ENCODE results near the gene AK4.
A peak's percentile ranks its signal among the peaks of the same experiment; 100 is the strongest.

The AK4 gene

DNA sequence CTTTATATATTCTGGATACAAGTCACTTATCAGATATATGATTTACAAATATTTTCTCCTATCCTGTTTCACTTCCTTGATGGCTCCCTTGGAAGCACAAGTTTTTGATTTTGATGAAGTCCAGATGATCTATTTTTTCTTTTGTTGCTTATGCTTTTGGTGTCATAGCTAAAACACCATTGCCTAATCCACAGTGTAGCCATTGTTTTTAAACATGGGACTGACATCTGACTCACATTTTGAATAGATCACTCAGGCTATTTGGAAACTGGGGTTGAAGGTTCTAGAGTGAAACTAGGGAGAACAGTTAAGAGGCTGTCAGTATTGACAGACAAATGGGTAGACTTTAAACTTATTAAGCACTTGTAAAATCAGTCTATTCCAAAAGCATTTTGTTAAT is 16.6 kb downstream of the AK4 start:
- DNase-seq (ENCODE audit: low read depth), result peak; percentile 90
- H3K4me3 ChIP-seq (ENCODE audit: control insufficient read depth, low read depth, low read length), result no peak overlapping the region
- TF ChIP-seq, protein P1, sequence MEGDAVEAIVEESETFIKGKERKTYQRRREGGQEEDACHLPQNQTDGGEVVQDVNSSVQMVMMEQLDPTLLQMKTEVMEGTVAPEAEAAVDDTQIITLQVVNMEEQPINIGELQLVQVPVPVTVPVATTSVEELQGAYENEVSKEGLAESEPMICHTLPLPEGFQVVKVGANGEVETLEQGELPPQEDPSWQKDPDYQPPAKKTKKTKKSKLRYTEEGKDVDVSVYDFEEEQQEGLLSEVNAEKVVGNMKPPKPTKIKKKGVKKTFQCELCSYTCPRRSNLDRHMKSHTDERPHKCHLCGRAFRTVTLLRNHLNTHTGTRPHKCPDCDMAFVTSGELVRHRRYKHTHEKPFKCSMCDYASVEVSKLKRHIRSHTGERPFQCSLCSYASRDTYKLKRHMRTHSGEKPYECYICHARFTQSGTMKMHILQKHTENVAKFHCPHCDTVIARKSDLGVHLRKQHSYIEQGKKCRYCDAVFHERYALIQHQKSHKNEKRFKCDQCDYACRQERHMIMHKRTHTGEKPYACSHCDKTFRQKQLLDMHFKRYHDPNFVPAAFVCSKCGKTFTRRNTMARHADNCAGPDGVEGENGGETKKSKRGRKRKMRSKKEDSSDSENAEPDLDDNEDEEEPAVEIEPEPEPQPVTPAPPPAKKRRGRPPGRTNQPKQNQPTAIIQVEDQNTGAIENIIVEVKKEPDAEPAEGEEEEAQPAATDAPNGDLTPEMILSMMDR (conservative IDR thresholded peaks at IDR 0.05; ENCODE audit: control insufficient read depth, insufficient read depth, low read depth, low read length), result no peak

DNA sequence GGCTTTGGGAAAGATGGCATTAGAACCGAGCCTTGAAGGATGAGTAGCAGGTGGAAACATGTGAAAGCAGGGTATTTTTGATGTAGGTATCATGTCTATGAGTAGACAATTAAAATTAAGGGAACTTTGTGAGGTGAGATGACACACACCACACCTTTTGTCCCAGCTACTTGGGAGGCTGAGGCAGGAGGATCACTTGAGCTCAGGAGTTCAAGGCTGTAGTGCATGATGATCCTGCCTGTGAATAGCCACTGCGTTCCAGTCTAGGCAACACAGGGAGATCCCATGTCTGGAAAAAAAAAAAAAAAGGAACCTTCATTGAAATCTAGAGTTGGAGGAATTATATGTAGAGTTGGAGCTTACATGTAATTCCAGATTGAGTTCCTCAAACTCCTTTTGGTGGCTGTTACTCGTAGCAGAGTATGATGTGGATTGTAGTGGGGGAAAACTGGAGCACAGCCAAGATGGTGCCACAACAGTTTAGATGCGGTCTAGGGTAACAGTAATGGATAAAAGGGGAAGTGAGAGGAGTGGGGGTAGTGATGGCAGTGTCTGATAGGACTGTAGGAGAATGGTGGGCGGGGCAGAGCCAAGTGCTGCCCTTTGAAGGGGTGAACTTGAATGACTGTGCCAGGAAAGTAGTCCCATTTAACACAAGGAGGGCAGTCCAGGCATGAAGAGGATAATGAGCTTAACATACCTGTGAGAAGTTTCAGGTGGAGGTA is 17.4 kb downstream of the AK4 start:
- no peak overlapping the region for H3K4me3 ChIP-seq (ENCODE audit: control insufficient read depth, low read depth, low read length)
- TF ChIP-seq, protein P1 (conservative IDR thresholded peaks at IDR 0.05; ENCODE audit: control insufficient read depth, insufficient read depth, low read depth, low read length), result no peak
- DNase-seq (ENCODE audit: low read depth), result no peak

DNA sequence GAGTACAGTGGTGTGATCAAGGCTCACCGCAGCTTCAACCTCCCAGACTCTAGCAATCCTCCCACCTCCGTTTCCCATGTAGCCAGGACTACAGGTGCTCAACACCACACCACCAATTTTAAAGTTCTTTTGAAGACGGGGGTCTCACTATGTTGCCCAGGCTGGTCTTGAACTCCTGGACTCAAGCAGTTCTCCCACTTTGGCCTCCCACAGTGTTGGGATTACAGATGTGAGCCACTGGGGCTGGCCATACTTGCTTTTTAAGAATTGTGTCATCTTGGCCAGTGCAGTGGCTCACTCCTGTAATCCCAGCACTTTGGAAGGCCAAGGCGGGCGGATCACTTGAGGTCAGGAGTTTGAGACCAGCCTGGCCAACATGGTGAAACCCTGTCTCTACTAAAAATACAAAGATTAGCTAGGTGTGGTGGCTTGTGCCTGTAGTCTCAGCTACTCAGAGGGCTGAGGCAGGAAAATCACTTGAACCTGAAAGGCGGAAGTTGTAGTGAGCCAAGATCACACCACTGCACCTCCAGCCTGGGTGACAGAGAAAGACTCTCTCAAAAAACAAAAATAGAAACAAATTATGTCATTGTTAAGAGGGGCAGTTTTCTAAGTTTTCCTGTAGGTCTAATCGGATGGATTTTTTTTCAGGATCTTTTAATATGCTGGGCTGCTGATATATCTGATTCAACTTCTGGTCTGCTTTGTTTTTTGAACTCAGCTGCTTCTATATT is 18.7 kb downstream of the AK4 start:
- H3K4me3 ChIP-seq (ENCODE audit: control insufficient read depth, low read depth, low read length), result no peak overlapping the region
- TF ChIP-seq, protein P1 (conservative IDR thresholded peaks at IDR 0.05; ENCODE audit: control insufficient read depth, insufficient read depth, low read depth, low read length), result no peak
- DNase-seq (ENCODE audit: low read depth), result no peak

DNA sequence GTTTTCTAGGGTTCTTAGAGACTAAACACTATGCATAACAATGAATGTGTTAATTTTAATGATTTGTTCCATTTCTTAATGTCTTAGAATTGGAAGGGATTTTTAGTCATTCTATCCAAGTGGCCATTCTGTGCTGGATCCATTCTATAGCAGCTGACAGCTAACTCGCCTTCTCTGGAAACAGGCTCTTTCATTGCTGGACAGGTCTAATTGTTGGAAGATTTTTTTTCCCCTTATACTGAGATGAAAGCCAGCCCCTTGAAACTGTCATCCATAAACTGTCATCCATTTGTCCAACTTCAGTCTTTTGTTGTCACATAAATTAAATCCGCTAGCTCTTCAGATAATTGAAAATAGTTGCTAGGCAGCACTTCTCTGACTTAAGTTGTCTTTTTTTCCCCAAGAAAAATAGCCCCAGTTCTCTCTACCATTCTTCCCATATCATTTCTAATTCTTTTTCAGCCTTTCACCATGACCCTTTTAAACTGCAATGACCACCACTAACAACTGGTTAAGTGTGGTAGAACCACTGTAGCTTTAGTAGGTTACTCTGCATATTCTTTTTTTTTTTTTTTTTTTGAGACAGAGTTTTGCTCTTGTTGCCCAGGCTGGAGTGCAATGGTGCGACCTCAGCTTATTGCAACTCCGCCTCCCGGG is 19.7 kb downstream of the AK4 start:
- no peak overlapping the region for H3K4me3 ChIP-seq (ENCODE audit: control insufficient read depth, low read depth, low read length)
- TF ChIP-seq, protein P1 (conservative IDR thresholded peaks at IDR 0.05; ENCODE audit: control insufficient read depth, insufficient read depth, low read depth, low read length), result no peak
- no peak for DNase-seq (ENCODE audit: low read depth)

DNA sequence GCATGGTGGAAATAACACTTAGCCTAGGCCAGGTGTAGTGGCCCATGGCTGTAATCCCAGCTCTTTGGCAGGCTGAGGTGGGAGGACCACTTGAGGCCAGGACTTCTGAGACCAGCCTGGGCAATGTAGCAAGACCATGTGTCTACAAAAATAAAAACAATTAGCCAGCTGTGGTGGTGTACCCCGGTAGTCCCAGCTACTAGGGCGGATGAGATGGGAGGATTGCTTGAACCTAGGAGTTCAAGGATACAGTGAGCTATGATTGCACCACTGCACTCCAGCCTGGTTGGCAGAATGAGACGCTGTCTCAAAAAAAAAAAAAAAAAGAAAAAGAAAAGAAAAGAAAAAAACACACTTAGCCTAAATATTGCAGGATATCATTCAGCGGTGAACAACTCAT is 20.9 kb downstream of the AK4 start:
- TF ChIP-seq, protein P1 (conservative IDR thresholded peaks at IDR 0.05; ENCODE audit: control insufficient read depth, insufficient read depth, low read depth, low read length), result no peak
- no peak for DNase-seq (ENCODE audit: low read depth)

DNA sequence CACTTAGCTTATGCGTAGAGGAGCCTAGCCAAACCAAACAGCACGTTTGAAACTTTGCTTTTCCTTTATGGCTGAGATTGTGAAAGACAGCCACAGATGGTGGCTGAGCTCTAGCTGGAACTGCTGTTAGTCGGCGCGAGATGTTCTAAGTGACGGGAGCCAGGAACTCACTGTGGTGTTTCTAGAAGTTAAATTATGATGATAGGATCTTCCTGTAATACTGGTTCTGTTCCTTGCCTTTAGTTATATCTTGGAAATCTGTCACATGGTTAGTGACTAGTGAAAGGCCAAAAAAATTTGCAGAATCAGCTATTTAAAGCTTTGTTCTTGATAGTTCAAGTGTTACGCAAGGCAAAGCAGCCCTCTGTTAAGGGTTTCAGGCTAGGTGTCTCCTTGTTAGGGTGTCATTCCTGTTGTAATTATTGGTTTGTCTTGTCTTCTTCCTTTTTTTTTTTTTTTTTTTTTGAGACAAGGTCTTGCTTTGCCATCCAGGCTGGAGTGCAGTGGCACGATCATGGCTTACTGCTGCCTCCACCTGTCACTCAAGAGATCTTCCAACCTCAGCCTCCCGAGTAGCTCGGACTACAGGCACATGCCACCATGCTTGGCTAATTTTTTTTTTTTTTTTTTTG is 22.6 kb downstream of the AK4 start:
- H3K4me3 ChIP-seq (ENCODE audit: control insufficient read depth, low read depth, low read length), result no peak overlapping the region
- DNase-seq (ENCODE audit: low read depth), result peak; percentile 90

More for the DNA sequence above, 20.9 kb downstream of the AK4 start:
- H3K4me3 ChIP-seq (ENCODE audit: control insufficient read depth, low read depth, low read length), result no peak overlapping the region

More for the DNA sequence above, 22.6 kb downstream of the AK4 start:
- TF ChIP-seq, protein P1 (conservative IDR thresholded peaks at IDR 0.05; ENCODE audit: control insufficient read depth, insufficient read depth, low read depth, low read length), result no peak
